SK-N-SH treated with all-trans-retinoic acid at 6 μM for 48 hours (cell line): ENCODE data around the gene MFSD6L.

Experiments used
- ATAC-seq: fragments of 200-7000 bp; cut with Tn5 transposase; 3 replicates; pipeline ENCODE4 v1.9.1; 2020; ENCODE audit warnings: mild to moderate bottlenecking, moderate library complexity
- ARNTL ChIP-seq: fragments of 450-650 bp; formaldehyde crosslinking; IDR thresholded peaks from 2 replicates; pipeline ENCODE4 v1.5.0; 2020; ENCODE audit warnings: low read depth, mild to moderate bottlenecking, moderate library complexity, borderline replicate concordance
- CSDC2 ChIP-seq: fragments of 250-450 bp; sonication (Bioruptor Pico); IDR thresholded peaks from 2 replicates; pipeline ENCODE4 v1.5.0; 2020; ENCODE audit warnings: mild to moderate bottlenecking, moderate library complexity
- ESRRG ChIP-seq: fragments of 250-450 bp; sonication (Bioruptor Pico); IDR thresholded peaks from 2 replicates; pipeline ENCODE4 v1.6.1; 2021; ENCODE audit warnings: mild to moderate bottlenecking
- GLIS3 ChIP-seq: fragments of 250-450 bp; sonication (Bioruptor Pico); IDR thresholded peaks from 2 replicates; pipeline ENCODE4 v1.5.0; 2020; ENCODE audit warnings: mild to moderate bottlenecking, moderate library complexity
- ISL1 ChIP-seq: fragments of 250-450 bp; sonication (Bioruptor Pico); IDR thresholded peaks from 2 replicates; pipeline ENCODE4 v2.1.2; 2022; ENCODE audit warnings: mild to moderate bottlenecking, moderate library complexity
- PATZ1 ChIP-seq: fragments of 250-450 bp; sonication (Bioruptor Pico); IDR thresholded peaks from 2 replicates; pipeline ENCODE4 v1.8.0; 2020; ENCODE audit warnings: mild to moderate bottlenecking, moderate library complexity, borderline replicate concordance
- PPARA ChIP-seq: fragments of 250-450 bp; sonication (Bioruptor Pico); IDR thresholded peaks from 2 replicates; pipeline ENCODE4 v1.5.0; 2020; ENCODE audit warnings: mild to moderate bottlenecking, borderline replicate concordance
- SNAI2 ChIP-seq: fragments of 250-450 bp; sonication (Bioruptor Pico); IDR thresholded peaks from 2 replicates; pipeline ENCODE4 v1.5.0; 2020; ENCODE audit warnings: mild to moderate bottlenecking, moderate library complexity
- TOX ChIP-seq: fragments of 250-450 bp; sonication (Bioruptor Pico); IDR thresholded peaks from 2 replicates; pipeline ENCODE4 v1.8.0; 2021; ENCODE audit warnings: mild to moderate bottlenecking, moderate library complexity, borderline replicate concordance
- ZFP30 ChIP-seq: fragments of 450-650 bp; formaldehyde crosslinking; IDR thresholded peaks from 2 replicates; pipeline ENCODE4 v1.5.0; 2022; ENCODE audit warnings: mild to moderate bottlenecking, moderate library complexity
- ZNF70 ChIP-seq: fragments of 450-650 bp; formaldehyde crosslinking; IDR thresholded peaks from 2 replicates; pipeline ENCODE4 v1.5.0; 2020; ENCODE audit warnings: mild to moderate bottlenecking, moderate library complexity
- ZNF8 ChIP-seq: fragments of 450-650 bp; formaldehyde crosslinking; IDR thresholded peaks from 2 replicates; pipeline ENCODE4 v1.5.0; 2020; ENCODE audit warnings: mild to moderate bottlenecking, moderate library complexity
- TF ChIP-seq, protein P1 (sequence below): fragments of 250-450 bp; sonication (Bioruptor Pico); IDR thresholded peaks from 2 replicates; pipeline ENCODE4 v1.5.1; 2021; ENCODE audit warnings: mild to moderate bottlenecking, moderate library complexity
- TF ChIP-seq, protein P2 (sequence below): fragments of 250-450 bp; sonication (Bioruptor Pico); IDR thresholded peaks from 2 replicates; pipeline ENCODE4 v1.5.0; 2020; ENCODE audit warnings: mild to moderate bottlenecking, moderate library complexity
- TF ChIP-seq, protein P3 (sequence below): fragments of 250-450 bp; sonication (Bioruptor Pico); IDR thresholded peaks from 2 replicates; pipeline ENCODE4 v1.8.0; 2021; ENCODE audit warnings: low read depth, mild to moderate bottlenecking, moderate library complexity, borderline replicate concordance
- TF ChIP-seq, protein P4 (sequence below): fragments of 250-450 bp; sonication (Bioruptor Pico); IDR thresholded peaks from 2 replicates; pipeline ENCODE4 v1.5.1; 2020; ENCODE audit warnings: low read depth, mild to moderate bottlenecking, moderate library complexity

The MFSD6L gene

DNA sequence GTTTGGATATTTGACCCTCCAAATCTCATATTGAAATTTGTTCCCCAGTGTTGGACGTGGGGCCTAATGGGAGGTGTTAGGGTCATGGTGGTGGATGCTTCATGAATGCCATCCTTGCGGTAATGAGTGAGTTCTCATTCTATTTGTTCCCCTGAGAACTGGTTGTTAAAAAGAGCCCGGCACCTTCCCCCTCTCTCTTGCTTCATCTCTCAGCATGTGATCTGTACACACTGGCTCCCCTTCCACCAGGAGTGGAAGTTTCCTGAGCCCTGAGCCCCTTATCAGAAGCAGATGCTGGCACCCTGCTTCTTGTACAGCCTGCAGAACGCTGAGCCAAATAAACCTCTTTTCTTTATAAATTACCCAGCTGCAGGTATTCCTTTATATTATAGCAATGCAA, 42.7 kb upstream of the MFSD6L start:
- no peak for ATAC-seq
- TF ChIP-seq CSDC2 (CRISPR knock-in tag) (no peak), PPARA (CRISPR knock-in tag) (no peak), SNAI2 (CRISPR knock-in tag) (no peak), ZNF70 (CRISPR knock-in tag) (no peak), ZNF8 (CRISPR knock-in tag) (no peak), ZFP30 (CRISPR knock-in tag) (no peak), ESRRG (CRISPR knock-in tag) (no peak), TOX (CRISPR knock-in tag) (no peak), PATZ1 (CRISPR knock-in tag) (no peak), GLIS3 (CRISPR knock-in tag) (no peak), ISL1 (CRISPR knock-in tag) (no peak)
- TF ChIP-seq, protein P1, sequence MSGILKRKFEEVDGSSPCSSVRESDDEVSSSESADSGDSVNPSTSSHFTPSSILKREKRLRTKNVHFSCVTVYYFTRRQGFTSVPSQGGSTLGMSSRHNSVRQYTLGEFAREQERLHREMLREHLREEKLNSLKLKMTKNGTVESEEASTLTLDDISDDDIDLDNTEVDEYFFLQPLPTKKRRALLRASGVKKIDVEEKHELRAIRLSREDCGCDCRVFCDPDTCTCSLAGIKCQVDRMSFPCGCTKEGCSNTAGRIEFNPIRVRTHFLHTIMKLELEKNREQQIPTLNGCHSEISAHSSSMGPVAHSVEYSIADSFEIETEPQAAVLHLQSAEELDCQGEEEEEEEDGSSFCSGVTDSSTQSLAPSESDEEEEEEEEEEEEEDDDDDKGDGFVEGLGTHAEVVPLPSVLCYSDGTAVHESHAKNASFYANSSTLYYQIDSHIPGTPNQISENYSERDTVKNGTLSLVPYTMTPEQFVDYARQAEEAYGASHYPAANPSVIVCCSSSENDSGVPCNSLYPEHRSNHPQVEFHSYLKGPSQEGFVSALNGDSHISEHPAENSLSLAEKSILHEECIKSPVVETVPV (CRISPR knock-in tag) = no peak
- TF ChIP-seq, protein P2, sequence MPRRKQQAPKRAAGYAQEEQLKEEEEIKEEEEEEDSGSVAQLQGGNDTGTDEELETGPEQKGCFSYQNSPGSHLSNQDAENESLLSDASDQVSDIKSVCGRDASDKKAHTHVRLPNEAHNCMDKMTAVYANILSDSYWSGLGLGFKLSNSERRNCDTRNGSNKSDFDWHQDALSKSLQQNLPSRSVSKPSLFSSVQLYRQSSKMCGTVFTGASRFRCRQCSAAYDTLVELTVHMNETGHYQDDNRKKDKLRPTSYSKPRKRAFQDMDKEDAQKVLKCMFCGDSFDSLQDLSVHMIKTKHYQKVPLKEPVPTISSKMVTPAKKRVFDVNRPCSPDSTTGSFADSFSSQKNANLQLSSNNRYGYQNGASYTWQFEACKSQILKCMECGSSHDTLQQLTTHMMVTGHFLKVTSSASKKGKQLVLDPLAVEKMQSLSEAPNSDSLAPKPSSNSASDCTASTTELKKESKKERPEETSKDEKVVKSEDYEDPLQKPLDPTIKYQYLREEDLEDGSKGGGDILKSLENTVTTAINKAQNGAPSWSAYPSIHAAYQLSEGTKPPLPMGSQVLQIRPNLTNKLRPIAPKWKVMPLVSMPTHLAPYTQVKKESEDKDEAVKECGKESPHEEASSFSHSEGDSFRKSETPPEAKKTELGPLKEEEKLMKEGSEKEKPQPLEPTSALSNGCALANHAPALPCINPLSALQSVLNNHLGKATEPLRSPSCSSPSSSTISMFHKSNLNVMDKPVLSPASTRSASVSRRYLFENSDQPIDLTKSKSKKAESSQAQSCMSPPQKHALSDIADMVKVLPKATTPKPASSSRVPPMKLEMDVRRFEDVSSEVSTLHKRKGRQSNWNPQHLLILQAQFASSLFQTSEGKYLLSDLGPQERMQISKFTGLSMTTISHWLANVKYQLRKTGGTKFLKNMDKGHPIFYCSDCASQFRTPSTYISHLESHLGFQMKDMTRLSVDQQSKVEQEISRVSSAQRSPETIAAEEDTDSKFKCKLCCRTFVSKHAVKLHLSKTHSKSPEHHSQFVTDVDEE = no peak
- TF ChIP-seq, protein P3, sequence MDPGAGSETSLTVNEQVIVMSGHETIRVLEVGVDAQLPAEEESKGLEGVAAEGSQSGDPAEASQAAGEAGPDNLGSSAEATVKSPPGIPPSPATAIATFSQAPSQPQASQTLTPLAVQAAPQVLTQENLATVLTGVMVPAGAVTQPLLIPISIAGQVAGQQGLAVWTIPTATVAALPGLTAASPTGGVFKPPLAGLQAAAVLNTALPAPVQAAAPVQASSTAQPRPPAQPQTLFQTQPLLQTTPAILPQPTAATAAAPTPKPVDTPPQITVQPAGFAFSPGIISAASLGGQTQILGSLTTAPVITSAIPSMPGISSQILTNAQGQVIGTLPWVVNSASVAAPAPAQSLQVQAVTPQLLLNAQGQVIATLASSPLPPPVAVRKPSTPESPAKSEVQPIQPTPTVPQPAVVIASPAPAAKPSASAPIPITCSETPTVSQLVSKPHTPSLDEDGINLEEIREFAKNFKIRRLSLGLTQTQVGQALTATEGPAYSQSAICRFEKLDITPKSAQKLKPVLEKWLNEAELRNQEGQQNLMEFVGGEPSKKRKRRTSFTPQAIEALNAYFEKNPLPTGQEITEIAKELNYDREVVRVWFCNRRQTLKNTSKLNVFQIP (CRISPR knock-in tag) = no peak

DNA sequence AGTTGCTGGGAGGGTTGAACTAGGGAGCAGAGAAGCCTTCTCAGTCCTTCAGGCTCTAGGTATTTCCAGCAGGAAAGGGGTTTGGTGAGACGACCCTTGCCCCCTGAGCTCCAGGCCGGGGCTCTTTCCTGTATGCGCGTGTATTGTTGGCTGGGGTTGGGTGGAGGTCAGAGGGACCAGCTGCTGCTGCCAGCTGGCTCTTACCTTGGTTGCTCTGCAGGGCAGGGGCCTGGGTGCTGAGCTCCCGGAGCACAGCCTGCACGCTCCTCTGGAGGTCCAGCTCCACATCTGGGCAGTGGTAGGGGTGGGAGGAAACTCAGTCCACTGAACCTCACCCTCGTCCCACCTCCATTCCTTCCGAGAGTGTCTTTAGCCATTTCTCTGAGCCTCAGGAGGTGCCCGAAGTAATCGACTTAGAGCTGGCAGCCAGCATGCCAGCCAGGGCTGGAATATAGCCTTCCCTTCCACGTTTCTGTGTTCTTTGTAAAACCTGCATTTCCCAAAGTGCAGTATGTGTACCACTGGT, 40.3 kb upstream of the MFSD6L start:
- ATAC-seq = no peak
- TF ChIP-seq PPARA (CRISPR knock-in tag) (no peak), CSDC2 (CRISPR knock-in tag) (no peak), SNAI2 (CRISPR knock-in tag) (no peak), ARNTL (CRISPR knock-in tag) (no peak)
- TF ChIP-seq, protein P4, sequence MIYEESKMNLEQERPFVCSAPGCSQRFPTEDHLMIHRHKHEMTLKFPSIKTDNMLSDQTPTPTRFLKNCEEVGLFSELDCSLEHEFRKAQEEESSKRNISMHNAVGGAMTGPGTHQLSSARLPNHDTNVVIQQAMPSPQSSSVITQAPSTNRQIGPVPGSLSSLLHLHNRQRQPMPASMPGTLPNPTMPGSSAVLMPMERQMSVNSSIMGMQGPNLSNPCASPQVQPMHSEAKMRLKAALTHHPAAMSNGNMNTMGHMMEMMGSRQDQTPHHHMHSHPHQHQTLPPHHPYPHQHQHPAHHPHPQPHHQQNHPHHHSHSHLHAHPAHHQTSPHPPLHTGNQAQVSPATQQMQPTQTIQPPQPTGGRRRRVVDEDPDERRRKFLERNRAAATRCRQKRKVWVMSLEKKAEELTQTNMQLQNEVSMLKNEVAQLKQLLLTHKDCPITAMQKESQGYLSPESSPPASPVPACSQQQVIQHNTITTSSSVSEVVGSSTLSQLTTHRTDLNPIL = no peak
- TF ChIP-seq, protein P1 (CRISPR knock-in tag) = no peak
- TF ChIP-seq, protein P3 (CRISPR knock-in tag) = no peak
